Tibial nerve (tissue), 4 donors: ENCODE data around the gene PCLO.

Experiments used
- EP300 ChIP-seq, 2 donors: sonication (generic); formaldehyde crosslinking; IDR thresholded peaks; one replicate each; pipeline ENCODE4 v1.6.1; 2017; ENCODE audit warnings: antibody characterized with exemption in 2 of 2, mild to moderate bottlenecking in 1 of 2
- POLR2A ChIP-seq, 2 donors: fragments of 450-650 bp; IDR thresholded peaks; one replicate each; pipeline ENCODE4 v1.6.1; 2017; ENCODE audit warnings: antibody characterized with exemption in 2 of 2, mild to moderate bottlenecking in 2 of 2, moderate library complexity in 2 of 2
- TF ChIP-seq, protein P1 (sequence below), 5 experiments: fragments of 200-600 bp in 3 of 5; fragments of 450-650 bp in 2 of 5; sonication (generic) in 3 of 5; IDR thresholded peaks; one replicate each; pipeline ENCODE4 v1.5.1; 2016 to 2019; ENCODE audit warnings: antibody characterized with exemption in 5 of 5, mild to moderate bottlenecking in 3 of 5, moderate library complexity in 2 of 5

DNA sequence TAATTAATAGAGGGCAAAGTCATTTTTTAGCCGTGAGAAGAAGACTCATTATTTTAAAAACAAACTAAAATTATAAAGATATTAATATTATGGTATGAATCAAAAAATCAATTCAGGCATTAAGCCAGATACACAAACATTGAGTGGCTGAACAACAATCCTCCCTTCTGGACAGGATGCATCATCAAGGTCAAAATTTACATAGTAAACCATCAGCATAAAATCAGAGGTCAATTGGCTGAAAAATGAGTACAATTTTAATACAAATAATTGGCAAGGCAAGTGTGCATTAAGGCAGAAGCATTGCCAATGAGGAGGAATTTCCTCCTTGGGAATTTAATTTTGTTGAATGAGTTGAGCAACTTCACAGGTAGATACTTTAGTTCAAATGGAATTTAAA, 108.2 kb downstream of the PCLO start:
- TF ChIP-seq, protein P1, sequence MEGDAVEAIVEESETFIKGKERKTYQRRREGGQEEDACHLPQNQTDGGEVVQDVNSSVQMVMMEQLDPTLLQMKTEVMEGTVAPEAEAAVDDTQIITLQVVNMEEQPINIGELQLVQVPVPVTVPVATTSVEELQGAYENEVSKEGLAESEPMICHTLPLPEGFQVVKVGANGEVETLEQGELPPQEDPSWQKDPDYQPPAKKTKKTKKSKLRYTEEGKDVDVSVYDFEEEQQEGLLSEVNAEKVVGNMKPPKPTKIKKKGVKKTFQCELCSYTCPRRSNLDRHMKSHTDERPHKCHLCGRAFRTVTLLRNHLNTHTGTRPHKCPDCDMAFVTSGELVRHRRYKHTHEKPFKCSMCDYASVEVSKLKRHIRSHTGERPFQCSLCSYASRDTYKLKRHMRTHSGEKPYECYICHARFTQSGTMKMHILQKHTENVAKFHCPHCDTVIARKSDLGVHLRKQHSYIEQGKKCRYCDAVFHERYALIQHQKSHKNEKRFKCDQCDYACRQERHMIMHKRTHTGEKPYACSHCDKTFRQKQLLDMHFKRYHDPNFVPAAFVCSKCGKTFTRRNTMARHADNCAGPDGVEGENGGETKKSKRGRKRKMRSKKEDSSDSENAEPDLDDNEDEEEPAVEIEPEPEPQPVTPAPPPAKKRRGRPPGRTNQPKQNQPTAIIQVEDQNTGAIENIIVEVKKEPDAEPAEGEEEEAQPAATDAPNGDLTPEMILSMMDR (IDR thresholded peaks at IDR 0.05) = no peak
- TF ChIP-seq POLR2A (IDR thresholded peaks at IDR 0.05) (no peak), EP300 (IDR thresholded peaks at IDR 0.05) (no peak)
